Endothelial cell (in vitro differentiated cells): ENCODE measurements around the gene AGBL1. TPM values are rescaled to one million over a fixed set of nuclear protein-coding genes. Genes with fewer than 3 reads are reported as not detected.

ENCODE experiments used
- DNase-seq: peaks from one replicate; pipeline ENCODE4 v3.0.0; 2021; ENCODE audit warnings: low spot score
- H3K27ac Mint-ChIP-seq: one replicate; pipeline ENCODE4 v1.8.0; 2021; ENCODE audit warnings: mixed read lengths, inconsistent platforms; ENCODE audit not compliant: unreplicated experiment
- H3K27me3 Mint-ChIP-seq: one replicate; pipeline ENCODE4 v1.8.0; 2021; ENCODE audit warnings: mild to moderate bottlenecking, moderate library complexity, mixed read lengths, inconsistent platforms; ENCODE audit not compliant: unreplicated experiment
- H3K36me3 Mint-ChIP-seq: one replicate; pipeline ENCODE4 v1.8.0; 2021; ENCODE audit warnings: mild to moderate bottlenecking, low read depth, mixed read lengths, inconsistent platforms; ENCODE audit not compliant: unreplicated experiment
- H3K4me1 Mint-ChIP-seq: one replicate; pipeline ENCODE4 v1.8.0; 2021; ENCODE audit warnings: mild to moderate bottlenecking, mixed read lengths, inconsistent platforms; ENCODE audit not compliant: unreplicated experiment
- H3K4me3 Mint-ChIP-seq: one replicate; pipeline ENCODE4 v1.8.0; 2021; ENCODE audit warnings: mild to moderate bottlenecking, mixed read lengths, inconsistent platforms; ENCODE audit not compliant: unreplicated experiment
- H3K9me3 Mint-ChIP-seq: one replicate; pipeline ENCODE4 v1.8.0; 2021; ENCODE audit warnings: mixed read lengths, inconsistent platforms; ENCODE audit not compliant: unreplicated experiment
- total RNA-seq: library from RNA; stranded (reverse); fragmentation: NEBNext Ultra II Directional; extraction: Animal tissue kit (Norgen Biotek cat#: 25700); gene quantifications from one replicate; pipeline ENCODE4 v1.2.1, GENCODE V29; 2021; ENCODE audit not compliant: unreplicated experiment
- TF ChIP-seq, protein P1 (sequence below): fragments of 200-600 bp; sonication (generic); IDR thresholded peaks from one replicate; pipeline ENCODE4 v1.5.0; 2021; ENCODE audit warnings: antibody characterized with exemption; ENCODE audit not compliant: unreplicated experiment

AGBL1 gene
- total RNA-seq, 1 donor from 2014 or later, result 0.03 TPM

DNA sequence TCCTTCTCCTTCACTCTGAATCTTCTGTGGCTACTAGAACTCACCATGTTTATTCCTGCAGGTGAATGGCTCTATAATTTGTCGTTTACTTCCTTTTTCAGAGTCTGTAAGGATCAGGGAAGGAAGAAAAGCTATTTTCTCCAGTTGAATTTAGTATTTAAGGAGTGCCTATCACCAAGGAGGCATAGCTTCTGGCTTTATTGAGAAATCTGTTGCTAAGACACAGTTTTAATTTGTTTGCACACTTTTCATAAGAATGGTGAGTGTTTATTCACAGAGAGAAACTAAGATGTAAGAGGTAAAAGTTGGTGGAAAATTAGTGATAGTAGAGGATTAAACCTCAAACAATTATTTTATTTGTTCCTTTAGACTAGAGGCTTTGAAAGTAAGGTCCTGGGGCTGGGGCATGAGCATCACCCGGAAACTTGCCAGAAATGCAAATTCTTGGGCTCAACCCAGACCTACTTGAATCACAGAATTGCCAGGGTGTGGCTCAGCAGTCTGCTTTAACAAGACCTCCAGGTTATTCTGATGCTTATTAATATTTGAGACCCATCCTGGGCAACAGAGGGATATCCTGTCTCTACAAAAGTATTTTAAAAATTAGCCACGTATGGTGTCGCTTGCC, 461.3 kb downstream of the AGBL1 start:
- Mint-ChIP-seq H3K9me3 (no peaks in the 10 kb centered on the region), H3K27me3 (no peaks in the 10 kb centered on the region), H3K4me1 (no peaks in the 10 kb centered on the region), H3K27ac (no peak overlapping the region), H3K36me3 (no peaks in the 10 kb centered on the region), H3K4me3 (no peak overlapping the region)
- TF ChIP-seq, protein P1, sequence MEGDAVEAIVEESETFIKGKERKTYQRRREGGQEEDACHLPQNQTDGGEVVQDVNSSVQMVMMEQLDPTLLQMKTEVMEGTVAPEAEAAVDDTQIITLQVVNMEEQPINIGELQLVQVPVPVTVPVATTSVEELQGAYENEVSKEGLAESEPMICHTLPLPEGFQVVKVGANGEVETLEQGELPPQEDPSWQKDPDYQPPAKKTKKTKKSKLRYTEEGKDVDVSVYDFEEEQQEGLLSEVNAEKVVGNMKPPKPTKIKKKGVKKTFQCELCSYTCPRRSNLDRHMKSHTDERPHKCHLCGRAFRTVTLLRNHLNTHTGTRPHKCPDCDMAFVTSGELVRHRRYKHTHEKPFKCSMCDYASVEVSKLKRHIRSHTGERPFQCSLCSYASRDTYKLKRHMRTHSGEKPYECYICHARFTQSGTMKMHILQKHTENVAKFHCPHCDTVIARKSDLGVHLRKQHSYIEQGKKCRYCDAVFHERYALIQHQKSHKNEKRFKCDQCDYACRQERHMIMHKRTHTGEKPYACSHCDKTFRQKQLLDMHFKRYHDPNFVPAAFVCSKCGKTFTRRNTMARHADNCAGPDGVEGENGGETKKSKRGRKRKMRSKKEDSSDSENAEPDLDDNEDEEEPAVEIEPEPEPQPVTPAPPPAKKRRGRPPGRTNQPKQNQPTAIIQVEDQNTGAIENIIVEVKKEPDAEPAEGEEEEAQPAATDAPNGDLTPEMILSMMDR, result no peak
- DNase-seq, result no peak

DNA sequence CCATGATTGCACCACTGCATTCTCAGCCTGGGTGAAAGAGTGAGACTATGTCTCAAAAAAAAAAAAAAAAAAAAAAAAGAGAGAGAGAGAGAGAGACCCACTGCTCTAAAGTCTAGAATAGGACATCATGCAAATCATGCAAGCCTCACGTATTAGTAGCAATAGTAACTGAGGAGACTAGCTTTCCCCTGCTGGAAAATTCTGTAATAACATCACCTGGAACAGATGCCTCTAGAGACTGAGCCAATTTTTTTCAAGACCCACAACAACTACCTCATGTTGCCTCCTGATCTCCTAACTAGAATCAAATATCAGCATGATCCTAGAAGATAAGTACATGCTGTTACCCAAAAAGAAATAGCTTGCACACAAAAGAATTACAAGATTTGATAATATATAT, 461.9 kb downstream of the AGBL1 start:
- no peaks in the 10 kb centered on the region for H3K36me3 Mint-ChIP-seq
- TF ChIP-seq, protein P1, result no peak

DNA sequence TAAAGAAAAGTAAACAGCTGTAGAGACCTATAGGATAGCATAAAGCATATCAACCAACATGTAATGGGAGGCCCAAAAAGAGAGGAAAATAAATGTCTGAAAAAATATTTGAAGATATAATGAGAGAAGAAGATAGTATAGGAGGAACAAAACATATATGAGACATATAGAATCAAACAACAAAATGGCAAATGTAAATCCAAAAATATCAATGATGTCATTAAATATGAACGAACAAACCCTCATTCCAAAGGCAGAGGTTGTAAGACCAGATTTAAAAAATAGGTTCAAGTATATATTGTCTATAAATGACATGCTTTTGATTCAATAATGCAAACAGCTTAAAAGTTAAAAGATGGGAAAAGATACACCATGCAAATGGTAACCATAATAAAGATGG, 470.4 kb downstream of the AGBL1 start:
- DNase-seq, result no peak
- Mint-ChIP-seq H3K4me3 (no peak overlapping the region), H3K27me3 (no peaks in the 10 kb centered on the region), H3K4me1 (no peaks in the 10 kb centered on the region), H3K36me3 (no peaks in the 10 kb centered on the region), H3K9me3 (no peaks in the 10 kb centered on the region), H3K27ac (no peak overlapping the region)
- TF ChIP-seq, protein P1, result no peak

More for the DNA sequence above, 461.9 kb downstream of the AGBL1 start:
- Mint-ChIP-seq H3K4me1 (no peaks in the 10 kb centered on the region), H3K4me3 (no peak overlapping the region), H3K27ac (no peak overlapping the region), H3K9me3 (no peaks in the 10 kb centered on the region), H3K27me3 (no peaks in the 10 kb centered on the region)
- no peak for DNase-seq

DNA sequence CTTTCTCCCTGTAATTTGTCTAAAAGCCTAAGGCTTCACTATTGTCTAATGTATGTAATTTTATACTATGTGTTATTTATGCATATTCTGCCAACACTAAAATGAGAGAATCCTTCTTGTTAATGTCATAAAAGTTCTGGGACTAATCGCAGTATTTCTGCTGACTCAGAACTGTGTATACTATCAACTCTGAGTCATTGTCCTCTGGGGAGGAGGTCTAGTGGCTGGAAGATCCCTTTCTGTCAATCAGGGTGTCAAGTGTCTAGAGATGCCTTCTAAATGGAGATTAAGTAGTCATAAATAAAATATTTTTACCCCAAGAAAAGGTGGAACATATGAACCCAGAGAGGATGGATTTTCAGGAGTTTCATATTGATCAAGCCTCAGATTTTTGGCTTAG, 473.4 kb downstream of the AGBL1 start:
- DNase-seq, result no peak
- TF ChIP-seq, protein P1, result no peak
- Mint-ChIP-seq H3K4me3 (no peak overlapping the region), H3K27me3 (no peaks in the 10 kb centered on the region), H3K27ac (no peak overlapping the region), H3K36me3 (no peaks in the 10 kb centered on the region), H3K9me3 (no peaks in the 10 kb centered on the region), H3K4me1 (peaks cover 2% of the 10 kb centered on the region)

DNA sequence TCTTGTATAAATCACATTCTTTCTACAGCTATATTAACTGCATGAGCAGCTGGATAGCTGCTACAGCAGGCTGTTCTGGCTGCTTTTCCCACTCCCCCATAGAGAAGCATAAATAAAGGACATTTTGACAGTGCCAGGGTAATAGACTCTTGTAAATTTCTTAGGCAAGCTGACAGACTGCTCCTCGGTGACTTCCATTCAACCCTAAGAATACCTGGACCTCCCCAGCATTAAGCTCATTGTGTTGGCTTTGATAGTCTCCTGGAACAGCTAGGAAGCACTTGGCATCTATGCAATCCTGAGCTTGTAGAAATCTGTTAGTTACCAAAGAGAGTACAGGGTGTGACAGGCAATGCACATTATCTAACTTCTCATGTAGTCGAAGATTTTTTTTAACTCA, 475.4 kb downstream of the AGBL1 start:
- peaks cover 2% of the 10 kb centered on the region for H3K4me1 Mint-ChIP-seq
- DNase-seq, result no peak
- no peaks in the 10 kb centered on the region for H3K9me3 Mint-ChIP-seq
- TF ChIP-seq, protein P1, result no peak
- H3K36me3 Mint-ChIP-seq, result no peaks in the 10 kb centered on the region
- H3K27me3 Mint-ChIP-seq, result no peaks in the 10 kb centered on the region
- H3K4me3 Mint-ChIP-seq, result no peak overlapping the region
- H3K27ac Mint-ChIP-seq, result no peak overlapping the region
